GM23248 (cell line): ENCODE results near the gene SH3RF2.

Experiments used
- EZH2 ChIP-seq: fragments of 200-600 bp; sonication (generic); IDR thresholded peaks from 2 replicates; pipeline ENCODE4 v1.6.1; 2018; ENCODE audit warnings: antibody characterized with exemption, mild to moderate bottlenecking; ENCODE audit not compliant: insufficient read depth, poor library complexity, severe bottlenecking
- EZH2phosphoT487 ChIP-seq: fragments of 200-600 bp; sonication (generic); IDR thresholded peaks from 2 replicates; pipeline ENCODE4 v1.6.1; 2018; ENCODE audit warnings: antibody characterized with exemption, moderate library complexity, mild to moderate bottlenecking, low read depth; ENCODE audit not compliant: insufficient read depth

GRCh38 chr5:145925353-145925752, 11.0 kb upstream of the SH3RF2 start:
- TF ChIP-seq EZH2: no peak
- TF ChIP-seq EZH2phosphoT487: peak; percentile 90
